HL-60 (cell line): ENCODE measurements around the gene NAIF1.

ENCODE experiments used
- DNase-seq, 2 experiments: peaks; one replicate each; pipeline ENCODE4 v3.0.0-alpha.2; 2010 to 2020; ENCODE audit warnings: low read depth in 1 of 2, low spot score in 1 of 2
- H3K27ac ChIP-seq: fragments of 250-450 bp; sonication (Bioruptor Pico); replicated peaks from 2 replicates; pipeline ENCODE4 v1.5.1; 2020; ENCODE audit warnings: mild to moderate bottlenecking, moderate library complexity
- H3K27me3 ChIP-seq: fragments of 250-450 bp; sonication (Bioruptor Pico); 2 replicates; pipeline ENCODE4 v1.5.1; 2021; ENCODE audit warnings: mild to moderate bottlenecking, moderate library complexity; ENCODE audit not compliant: insufficient read depth, poor library complexity, severe bottlenecking
- H3K4me3 ChIP-seq: replicated peaks from 2 replicates; pipeline ENCODE4 v1.5.1; 2011; ENCODE audit warnings: mild to moderate bottlenecking, control low read depth, low read length; ENCODE audit not compliant: insufficient read depth
- CTCF ChIP-seq: IDR thresholded peaks from one replicate; pipeline ENCODE4 v1.5.1; 2011; ENCODE audit warnings: low read length, control low read depth, inconsistent platforms; ENCODE audit not compliant: insufficient read depth
- GABPA ChIP-seq: IDR thresholded peaks from 2 replicates; pipeline ENCODE4 v1.6.1; 2012; ENCODE audit warnings: low read depth
- POLR2AphosphoS5 ChIP-seq: IDR thresholded peaks from 2 replicates; pipeline ENCODE4 v1.6.1; 2012; ENCODE audit warnings: low read depth
- REST ChIP-seq: IDR thresholded peaks from 2 replicates; pipeline ENCODE4 v1.6.1; 2012; ENCODE audit warnings: low read depth; ENCODE audit not compliant: insufficient replicate concordance
- SPI1 ChIP-seq: IDR thresholded peaks from 2 replicates; pipeline ENCODE4 v1.6.1; 2012; ENCODE audit warnings: low read depth, mild to moderate bottlenecking, borderline replicate concordance

The NAIF1 gene

GRCh38 chr9:128080206-128080605 lies 13.1 kb upstream of the NAIF1 start:
- TF ChIP-seq REST (no peak), CTCF (no peak), POLR2AphosphoS5 (no peak), SPI1 (no peak), GABPA (no peak)
- no peak for DNase-seq
- no peaks in the 10 kb centered on the region for H3K27me3 ChIP-seq
- H3K27ac ChIP-seq, result no peak overlapping the region
- H3K4me3 ChIP-seq, result no peak overlapping the region

GRCh38 chr9:128078504-128079434 lies 11.6 kb upstream of the NAIF1 start:
- Histone ChIP-seq H3K4me3 (no peak overlapping the region), H3K27ac (no peak overlapping the region), H3K27me3 (no peaks in the 10 kb centered on the region)
- TF ChIP-seq GABPA (no peak), SPI1 (no peak), CTCF (no peak), REST (no peak)
- no peak for DNase-seq

- H3K4me3 ChIP-seq, result no peak overlapping the region
- no peaks in the 10 kb centered on the region for H3K27me3 ChIP-seq
- TF ChIP-seq CTCF (no peak), GABPA (no peak), POLR2AphosphoS5 (no peak), SPI1 (no peak), REST (no peak)
- no peak for DNase-seq
- H3K27ac ChIP-seq, result no peak overlapping the region
These were observed 10.9 kb upstream of the NAIF1 start for GRCh38 chr9:128077847-128078503.
